HL-60 (cell line): ENCODE results near the gene LAMA5.

Experiments
- DNase-seq, 2 experiments: peaks; one replicate each; pipeline ENCODE4 v3.0.0-alpha.2; 2010 to 2020; ENCODE audit warnings: low read depth in 1 of 2, low spot score in 1 of 2
- H3K27ac ChIP-seq: fragments of 250-450 bp; sonication (Bioruptor Pico); replicated peaks from 2 replicates; pipeline ENCODE4 v1.5.1; 2020; ENCODE audit warnings: mild to moderate bottlenecking, moderate library complexity
- H3K27me3 ChIP-seq: fragments of 250-450 bp; sonication (Bioruptor Pico); 2 replicates; pipeline ENCODE4 v1.5.1; 2021; ENCODE audit warnings: mild to moderate bottlenecking, moderate library complexity; ENCODE audit not compliant: insufficient read depth, poor library complexity, severe bottlenecking
- H3K4me3 ChIP-seq: replicated peaks from 2 replicates; pipeline ENCODE4 v1.5.1; 2011; ENCODE audit warnings: mild to moderate bottlenecking, control low read depth, low read length; ENCODE audit not compliant: insufficient read depth
- CTCF ChIP-seq: IDR thresholded peaks from one replicate; pipeline ENCODE4 v1.5.1; 2011; ENCODE audit warnings: low read length, control low read depth, inconsistent platforms; ENCODE audit not compliant: insufficient read depth
- GABPA ChIP-seq: IDR thresholded peaks from 2 replicates; pipeline ENCODE4 v1.6.1; 2012; ENCODE audit warnings: low read depth
- POLR2AphosphoS5 ChIP-seq: IDR thresholded peaks from 2 replicates; pipeline ENCODE4 v1.6.1; 2012; ENCODE audit warnings: low read depth
- REST ChIP-seq: IDR thresholded peaks from 2 replicates; pipeline ENCODE4 v1.6.1; 2012; ENCODE audit warnings: low read depth; ENCODE audit not compliant: insufficient replicate concordance
- SPI1 ChIP-seq: IDR thresholded peaks from 2 replicates; pipeline ENCODE4 v1.6.1; 2012; ENCODE audit warnings: low read depth, mild to moderate bottlenecking, borderline replicate concordance

The LAMA5 gene

GRCh38 chr20:62347151-62347404, 20.0 kb downstream of the LAMA5 start:
- no peak for DNase-seq
- no peak overlapping the region for H3K4me3 ChIP-seq
- no peak overlapping the region for H3K27ac ChIP-seq
- TF ChIP-seq GABPA (no peak), SPI1 (no peak), REST (no peak), POLR2AphosphoS5 (no peak), CTCF (no peak)
- H3K27me3 ChIP-seq: no peaks in the 10 kb centered on the region

- Histone ChIP-seq H3K27ac (no peak overlapping the region), H3K27me3 (no peaks in the 10 kb centered on the region), H3K4me3 (no peak overlapping the region)
- no peak for TF ChIP-seq SPI1
- no peak for TF ChIP-seq CTCF
- no peak for TF ChIP-seq REST
- no peak for TF ChIP-seq GABPA
- TF ChIP-seq POLR2AphosphoS5: no peak
- DNase-seq: no peak
These were observed 20.5 kb downstream of the LAMA5 start for GRCh38 chr20:62346398-62347150.

- Histone ChIP-seq H3K4me3 (no peak overlapping the region), H3K27ac (no peak overlapping the region), H3K27me3 (no peaks in the 10 kb centered on the region)
- no peak for DNase-seq
- TF ChIP-seq SPI1 (no peak), CTCF (no peak), GABPA (no peak), POLR2AphosphoS5 (no peak), REST (no peak)
These were observed 21.3 kb downstream of the LAMA5 start for GRCh38 chr20:62345681-62346370.
